Kidney tubule cell (primary cell): Measurements from ENCODE around the gene NOP53.
"Not testable (repeated sequence)": the region's sequence is repeated elsewhere in the genome, so short reads cannot be mapped to it uniquely, and the experiment has no call there.

Experiments
- DNase-seq: peaks from one replicate; pipeline ENCODE4 v3.0.0-alpha.2; 2018; ENCODE audit warnings: low spot score

Gene NOP53

DNA sequence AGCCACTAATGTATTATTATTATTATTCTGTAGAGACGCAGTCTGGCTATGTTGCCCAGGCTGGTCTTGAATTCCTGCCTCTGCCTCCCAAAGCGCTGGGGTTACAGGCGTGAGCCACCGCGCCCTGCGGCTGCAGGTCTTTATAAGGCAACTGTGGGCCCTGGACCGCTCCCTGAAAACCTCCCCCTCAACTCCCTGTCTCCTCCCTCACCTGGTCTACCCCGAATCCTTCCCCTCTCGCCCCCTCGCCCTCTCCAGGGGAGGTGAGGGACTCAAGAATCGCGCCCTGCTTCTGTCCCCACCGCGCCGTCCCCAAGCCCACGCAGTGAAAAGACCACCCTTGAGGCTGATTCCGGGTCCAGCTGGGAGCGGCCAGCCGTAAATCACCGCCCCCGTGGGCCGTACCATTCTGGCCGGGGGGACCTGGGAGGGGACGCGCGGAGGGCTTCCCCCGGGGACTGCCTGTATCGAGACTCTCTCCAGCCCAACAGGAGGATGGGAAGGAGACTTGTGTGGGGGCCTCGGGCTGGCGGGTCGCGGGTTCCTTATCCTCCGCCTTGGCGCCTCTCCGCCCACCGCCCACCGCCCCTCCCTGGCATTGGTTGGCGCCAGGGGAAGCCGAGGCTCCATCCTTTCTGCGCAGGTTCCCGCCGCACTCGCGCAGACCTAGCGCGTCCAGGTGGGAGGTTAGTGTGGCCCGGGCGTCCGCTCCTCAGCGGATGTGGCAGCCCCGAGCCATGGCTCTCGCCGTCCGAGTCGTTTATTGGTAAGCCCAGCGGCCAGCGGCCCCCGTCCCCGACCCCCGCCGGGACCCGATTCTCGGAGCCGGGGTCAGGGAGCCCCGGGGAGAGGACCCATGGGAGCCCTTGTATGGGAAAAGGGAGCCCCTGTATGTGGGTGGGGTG is 33.0 kb downstream of the NOP53 start, which contains the start of gene SELENOW:
TSS of gene SELENOW (plus strand) at position 655 of the 905 bp plus-strand sequence. CDS start at position 738, 83 bp downstream.
- peak; percentile 85 for DNase-seq

DNA sequence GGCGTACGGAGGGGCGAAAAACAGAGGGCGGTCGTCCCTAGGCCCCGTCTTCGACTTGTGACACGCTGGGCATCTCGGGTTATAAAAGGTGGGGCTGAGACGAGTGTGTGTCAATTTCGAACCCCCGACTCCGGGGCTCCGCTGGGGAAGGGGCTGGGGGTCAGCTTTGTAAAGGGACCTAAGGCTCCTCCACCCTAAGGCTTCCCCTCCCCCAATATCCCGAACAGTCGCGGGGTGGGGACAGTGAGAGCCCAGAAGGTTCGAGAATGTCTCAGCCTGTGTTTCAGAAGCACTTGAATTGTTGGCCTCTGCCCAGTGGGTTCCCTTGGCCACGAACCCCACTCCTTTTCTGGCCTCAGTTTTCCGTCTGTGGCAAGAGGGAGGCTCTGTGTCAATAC is 33.6 kb downstream of the NOP53 start:
- no peak for DNase-seq

DNA sequence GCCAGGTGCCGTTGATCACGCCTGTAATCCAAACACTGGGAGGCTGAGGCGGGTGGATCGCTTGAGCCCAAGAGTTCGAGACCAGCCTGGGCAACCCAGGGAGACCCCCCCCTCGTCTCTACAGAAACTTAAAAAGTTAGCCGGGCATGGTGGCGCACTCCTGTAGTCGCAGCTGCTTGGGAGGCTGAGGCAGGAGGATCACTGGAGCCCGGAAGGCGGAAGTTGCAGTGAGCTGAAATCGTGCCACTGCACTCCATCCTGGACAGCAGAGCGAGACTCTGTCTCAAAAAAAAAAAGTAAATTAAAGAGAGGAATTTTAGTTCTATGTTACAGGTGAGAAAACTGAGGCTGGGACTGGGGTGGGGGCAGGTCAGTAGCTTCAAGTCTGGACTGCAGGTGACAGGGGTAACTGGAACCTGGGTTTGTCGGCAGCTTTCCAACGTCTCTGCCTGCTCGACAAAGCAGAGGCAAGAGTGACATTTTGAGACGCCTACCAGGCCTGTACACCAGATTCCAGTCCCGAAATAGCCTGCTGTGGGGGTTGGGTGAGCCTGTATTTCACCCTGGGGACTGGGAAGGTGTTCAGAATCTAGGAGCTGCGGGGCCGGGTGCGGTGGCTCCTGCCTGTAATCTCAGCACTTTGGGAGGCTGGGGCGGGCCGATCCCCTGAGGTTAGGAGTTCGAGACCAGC is 34.3 kb downstream of the NOP53 start:
- DNase-seq: no peak

DNA sequence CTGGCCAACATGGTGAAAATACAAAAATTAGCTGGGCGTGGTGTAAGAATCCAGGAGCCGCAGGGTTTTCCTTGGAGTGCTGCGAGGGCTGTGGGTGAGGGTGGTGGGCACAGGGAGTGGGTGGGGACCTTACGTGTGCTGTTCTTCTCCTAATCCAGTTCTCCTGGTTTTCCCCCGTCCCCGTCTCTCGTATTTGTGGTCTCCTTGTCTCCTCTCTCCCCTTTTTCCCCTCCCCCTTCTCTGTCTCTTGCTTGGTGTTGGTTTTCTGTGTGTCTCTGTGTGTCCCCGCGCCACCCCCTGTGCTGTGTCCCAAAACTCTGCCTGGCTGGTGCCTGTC is 34.8 kb downstream of the NOP53 start:
- DNase-seq: no peak

DNA sequence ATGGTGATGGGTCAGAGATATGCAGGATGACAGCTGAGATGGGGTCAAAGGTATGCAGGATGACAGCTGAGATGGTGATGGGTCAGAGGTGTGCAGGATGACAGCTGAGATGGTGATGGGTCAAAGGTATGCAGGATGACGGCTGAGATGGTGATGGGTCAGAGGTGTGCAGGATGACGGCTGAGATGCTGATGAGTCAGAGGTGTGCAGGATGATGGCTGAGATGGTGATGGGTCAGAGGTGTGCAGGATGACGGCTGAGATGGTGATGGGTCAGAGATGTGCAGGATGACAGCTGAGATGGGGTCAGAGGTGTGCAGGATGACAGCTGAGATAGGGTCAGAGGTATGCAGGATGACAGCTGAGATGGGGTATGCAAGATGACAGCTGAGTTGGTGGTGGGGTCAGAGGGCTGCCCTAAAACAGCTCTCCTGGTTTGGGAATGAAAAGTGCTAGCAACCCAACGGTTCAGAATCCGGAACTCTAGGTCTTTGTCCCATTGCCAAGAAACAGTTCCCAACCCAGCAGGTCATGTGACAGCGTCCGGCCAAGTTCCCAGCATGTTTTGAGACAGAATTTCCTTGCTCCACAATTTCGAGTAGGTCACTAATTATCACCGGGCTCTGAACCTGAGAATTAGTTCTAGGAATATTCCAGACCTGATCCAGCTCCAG is 36.4 kb downstream of the NOP53 start:
- no peak for DNase-seq

DNA sequence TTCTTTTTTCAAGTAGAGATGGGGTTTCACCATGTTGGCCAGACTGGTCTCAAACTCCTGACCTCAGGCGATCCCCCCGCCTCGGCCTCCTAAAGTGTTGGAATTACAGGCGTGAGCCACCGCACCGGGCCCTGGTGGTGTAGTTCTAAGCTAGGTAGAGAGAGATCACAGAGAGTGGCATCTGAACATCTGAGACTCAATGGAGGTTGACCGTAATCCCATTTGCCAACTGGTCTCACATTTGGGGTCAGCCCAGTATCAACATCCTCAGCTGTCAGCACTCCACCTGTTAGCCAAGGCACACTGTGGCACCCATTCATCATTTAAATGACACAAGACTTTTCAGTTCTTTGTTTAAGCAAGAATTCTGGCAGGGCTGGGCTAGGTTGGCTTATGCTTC is 41.2 kb downstream of the NOP53 start:
- no peak for DNase-seq

DNA sequence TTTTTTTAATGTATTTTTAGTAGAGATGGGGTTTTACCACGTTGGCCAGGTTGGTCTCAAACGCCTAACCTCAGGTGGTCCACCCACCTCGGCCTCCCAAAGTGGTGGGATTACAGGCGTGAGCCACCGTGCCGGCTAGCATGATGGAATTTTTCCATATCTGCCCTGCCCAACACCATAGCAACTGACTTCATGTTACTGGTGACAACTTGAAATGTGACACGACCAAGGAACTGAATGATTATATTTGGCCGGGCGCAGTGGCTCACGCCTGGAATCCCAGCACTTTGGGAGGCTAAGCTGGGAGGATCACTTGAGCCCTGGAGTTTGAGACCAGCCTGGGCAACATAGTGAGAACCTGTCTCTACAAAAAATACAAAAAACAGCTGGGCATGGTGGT is 42.0 kb downstream of the NOP53 start:
- not testable (repeated sequence) for DNase-seq

DNA sequence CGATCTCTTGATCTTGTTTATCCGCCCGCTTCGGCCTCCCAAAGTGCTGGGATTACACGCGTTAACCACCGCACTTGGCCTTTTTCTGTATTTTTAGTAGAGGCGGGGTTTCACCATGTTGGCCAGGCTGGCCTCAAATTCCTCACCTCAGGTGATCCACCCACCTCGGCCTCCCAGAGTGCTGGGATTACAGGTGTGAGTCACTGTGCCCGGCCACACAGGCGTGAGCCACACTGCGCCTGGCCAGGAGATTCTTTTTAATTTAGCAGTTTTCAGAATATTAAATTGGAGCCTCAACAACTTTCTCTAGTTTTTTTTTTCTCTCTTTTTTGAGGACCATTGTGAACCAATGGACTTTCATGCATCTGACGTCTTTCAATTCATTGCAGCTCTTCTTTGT is 44.5 kb downstream of the NOP53 start:
- DNase-seq: peak; percentile 48

DNA sequence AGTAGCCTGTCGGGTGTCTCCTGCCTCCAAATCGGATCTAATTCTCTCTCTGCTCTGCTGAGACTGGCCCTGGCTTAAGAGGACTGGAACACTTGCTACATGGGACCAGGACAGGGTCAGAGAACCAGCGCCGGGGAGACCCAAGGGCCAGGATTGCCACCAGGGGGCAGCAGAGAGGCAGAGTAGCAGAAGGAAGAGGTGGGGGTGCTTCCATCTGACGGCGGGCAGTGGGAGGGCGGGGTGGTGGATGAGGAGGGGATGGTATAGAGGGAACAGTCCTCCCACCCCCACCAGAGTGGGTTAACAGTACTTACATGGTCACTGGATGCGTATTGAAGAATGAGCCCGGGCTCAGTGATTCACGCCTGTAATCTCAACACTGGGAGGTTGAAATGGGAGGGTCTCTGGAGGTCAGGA is 45.1 kb downstream of the NOP53 start:
- DNase-seq: peak; percentile 66

DNA sequence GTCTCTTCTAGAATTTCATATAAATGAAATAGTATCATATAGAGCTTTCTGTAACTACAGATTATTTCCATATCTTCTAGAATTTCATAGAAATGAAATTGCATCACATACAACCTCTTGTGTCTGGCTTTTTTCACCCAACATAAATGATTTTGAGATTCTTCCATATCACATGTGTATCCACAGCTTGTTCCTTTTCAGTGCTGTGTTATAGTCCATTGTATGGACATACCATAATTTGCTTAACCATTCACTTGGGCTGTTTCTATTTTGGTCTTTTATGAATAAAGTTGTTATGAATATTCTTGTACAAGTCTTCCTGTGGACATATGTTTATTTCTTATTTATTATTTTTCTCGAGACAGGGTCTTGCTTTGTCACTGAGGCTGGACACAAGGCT is 47.3 kb downstream of the NOP53 start:
- DNase-seq: no peak

DNA sequence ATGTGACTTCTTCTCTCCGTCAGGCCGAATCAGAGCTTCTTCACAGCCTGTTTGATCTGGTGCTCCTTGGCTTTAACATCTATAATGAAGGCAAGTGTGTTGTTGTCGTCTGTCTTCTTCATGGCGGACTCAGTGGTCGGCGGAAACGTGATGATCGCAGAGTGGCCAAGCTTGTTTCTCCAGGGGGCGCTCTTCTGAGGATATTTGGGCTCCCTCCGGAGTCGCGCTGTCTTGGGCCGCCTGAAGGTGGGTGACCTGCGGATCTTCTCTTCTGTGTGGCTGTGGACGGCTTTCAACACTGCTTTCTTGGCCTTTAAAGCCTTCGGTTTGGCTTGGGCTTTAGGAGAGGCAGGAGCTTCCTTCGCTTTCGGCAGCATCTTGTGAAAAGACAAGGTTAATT is 49.2 kb downstream of the NOP53 start:
- DNase-seq: no peak

DNA sequence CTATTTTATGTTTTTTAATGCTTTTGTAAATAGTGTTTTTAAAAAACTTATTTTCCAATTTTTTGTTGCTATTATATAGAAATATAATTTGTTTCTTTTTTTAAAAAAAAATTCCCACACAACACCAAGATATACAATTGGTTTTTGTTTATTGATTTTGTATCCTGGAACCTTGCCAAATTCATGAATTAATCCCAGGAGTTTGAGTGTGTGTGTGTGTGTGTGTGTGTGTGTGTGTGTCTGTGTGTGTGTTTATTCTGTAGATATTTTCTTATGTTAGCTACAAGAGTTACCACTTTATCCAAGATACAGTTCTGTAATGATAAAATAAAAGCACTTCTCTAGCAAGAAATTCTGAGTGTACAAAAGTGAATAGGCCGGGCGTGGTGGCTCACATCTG is 51.4 kb downstream of the NOP53 start:
- no peak for DNase-seq

DNA sequence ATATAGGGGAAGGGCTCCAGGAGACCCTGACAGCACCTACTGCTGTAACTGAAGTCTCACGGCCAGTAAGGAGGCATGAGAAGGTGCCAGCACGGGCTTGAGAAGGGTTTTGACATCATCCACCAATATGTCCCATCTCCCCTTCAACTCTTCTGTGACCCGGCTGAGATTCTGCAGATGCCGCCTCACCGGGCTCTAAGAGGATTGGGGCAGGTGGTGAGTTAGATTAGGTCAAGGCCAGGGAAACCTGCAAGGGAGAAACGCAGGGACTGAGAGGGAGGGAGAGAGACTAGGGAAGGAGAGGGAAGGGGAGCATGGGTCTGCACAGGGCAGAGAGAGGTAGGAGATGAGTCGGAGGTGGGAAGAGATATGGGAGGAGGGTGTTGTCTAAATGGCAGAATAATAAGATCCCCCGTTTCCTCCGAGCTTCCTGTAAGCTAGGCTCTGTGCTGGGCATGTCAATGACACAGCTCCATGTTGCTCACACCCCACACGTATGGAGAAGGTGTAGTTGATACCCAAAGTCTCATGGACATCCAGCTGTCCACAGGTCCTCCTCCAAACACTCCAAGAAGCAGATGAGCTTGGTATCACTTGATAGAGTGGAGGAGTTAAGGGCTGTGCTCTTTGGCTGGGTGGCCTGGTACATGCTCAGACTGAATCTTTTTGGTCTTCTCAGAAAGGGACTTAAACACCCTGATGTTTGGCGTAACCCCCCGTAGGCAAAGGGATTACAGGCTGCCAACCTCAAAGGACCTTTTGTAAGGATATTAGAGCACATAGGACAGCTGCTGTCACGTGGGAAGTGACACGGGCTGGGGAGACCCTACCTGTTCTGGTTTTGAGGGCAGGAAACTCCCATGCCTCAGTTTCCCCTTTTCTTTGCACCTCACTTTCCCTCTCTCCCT is 52.9 kb downstream of the NOP53 start:
- DNase-seq: no peak

DNA sequence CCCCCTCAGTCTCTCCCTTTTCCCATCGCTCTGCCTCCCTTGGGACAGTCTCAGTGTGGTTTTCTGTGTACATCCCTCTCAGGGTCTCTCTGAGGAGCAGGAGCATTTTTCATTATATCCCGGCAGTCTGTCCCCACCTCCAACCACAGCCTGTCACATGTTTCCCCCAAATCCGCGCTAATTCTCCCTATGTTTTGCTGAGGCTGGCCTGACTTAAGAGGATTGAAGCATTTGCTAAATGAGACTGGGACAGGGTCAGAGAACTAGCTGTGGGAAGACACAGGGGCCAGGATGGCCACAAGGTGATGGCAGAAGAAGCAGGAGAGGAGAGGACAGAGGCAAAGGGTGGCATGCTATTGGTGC is 53.5 kb downstream of the NOP53 start:
- no peak for DNase-seq

DNA sequence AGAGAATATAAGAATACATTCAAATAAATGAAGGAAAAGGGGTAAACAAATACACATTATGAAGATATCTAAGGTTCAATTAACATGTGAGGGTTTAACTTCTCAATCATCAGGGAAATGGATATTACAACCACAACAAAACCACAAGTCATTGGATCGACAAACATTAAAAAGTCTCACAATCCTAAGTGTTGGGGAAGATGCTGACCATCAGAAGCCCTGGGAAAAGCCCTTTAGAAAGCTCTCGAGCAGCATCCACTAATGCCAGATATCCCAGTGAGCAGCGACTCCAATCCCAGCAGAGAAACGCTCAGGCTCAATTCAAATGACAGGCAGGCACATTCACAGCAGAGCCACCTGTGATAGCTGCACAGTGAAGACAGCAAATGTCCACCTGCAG is 55.9 kb downstream of the NOP53 start:
- DNase-seq: no peak

DNA sequence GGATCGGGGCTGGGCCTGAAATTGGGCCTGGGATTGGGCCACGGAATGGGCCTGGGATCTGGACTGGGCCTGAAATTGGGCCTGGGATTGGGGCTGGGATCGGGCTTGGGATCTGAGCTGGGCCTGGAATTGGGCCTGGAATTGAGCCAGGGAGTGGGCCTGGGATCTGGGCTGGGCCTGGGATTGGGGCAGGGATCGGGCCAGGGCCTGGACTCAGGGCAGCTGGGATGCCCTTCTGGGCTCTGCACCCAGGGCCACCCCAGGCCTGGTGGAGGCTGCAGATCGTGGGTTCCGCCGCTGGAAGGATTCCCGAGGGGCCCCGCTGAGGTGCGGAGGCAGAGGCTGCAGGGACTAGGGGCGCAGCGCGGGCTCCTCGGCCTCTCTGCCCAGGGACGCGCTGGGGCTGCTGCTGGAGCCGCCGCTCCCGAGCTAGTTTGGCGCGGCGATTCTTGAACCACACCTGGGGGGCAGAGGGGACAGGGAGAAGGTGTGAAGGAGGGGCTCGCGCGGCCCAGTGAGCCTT is 57.2 kb downstream of the NOP53 start:
- no peak for DNase-seq

DNA sequence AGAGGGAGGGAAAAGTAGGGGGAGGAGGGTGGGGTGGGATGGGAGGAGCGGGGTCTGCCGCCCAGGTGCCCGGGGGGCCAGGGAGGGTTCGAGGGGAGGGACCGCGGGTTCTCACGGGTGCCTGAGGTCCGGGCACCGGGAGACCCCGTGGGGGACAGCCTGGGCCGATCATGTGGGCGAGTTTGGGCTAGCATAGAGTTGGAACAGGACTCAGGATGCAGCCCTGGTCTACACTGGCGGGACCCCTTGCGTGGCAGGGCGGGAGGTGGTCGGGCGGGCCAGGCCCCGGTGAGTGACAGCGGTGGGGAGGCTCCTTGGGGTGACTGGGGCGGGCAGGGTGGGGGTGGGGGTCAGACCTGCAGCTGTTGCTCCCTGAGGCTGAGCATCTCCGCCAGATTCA is 57.8 kb downstream of the NOP53 start:
- DNase-seq: not testable (repeated sequence)

DNA sequence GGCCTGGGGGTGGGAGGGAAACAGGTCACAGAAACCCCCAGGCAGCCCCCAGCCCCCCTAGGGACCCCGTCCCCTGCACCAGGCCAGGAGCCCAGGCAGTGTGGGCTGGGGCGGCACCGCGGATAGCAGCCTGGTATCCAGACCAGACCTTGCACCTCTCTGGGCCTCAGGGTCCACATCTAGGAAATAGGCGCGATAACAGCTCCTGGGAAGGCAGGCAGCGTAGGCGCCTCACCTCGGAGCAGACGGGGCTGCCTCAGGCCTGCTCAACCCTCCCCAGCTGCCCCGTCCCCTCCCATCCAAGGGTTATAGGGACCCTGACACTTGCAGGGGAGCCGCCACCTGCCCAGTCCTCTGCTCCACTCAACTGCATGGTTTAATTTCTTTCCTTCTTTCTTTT is 58.3 kb downstream of the NOP53 start:
- not testable (repeated sequence) for DNase-seq

DNA sequence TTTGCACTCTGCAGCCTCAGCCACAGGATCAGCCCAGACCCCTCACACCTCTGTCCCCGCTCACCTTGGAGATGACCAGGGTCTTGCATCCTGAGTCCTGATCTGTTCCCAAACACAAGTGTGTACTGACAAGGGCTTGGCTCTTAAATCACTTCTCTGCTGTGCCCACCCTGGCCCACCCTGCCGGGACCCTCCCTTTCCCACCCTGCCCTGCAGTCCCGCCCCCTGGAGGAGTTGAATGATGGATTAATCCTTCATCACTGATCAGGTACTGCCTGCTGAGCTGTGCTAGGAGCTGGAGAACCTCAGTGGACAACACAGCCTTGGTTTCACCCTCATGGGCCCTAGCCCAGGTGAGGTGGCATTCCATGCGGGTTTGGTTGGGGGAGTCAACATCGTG is 59.1 kb downstream of the NOP53 start, which contains the start of gene TPRX1:
TSS of gene TPRX1 (minus strand) at position 101 of the 400 bp plus-strand sequence. CDS start at position 89, 12 bp downstream.
- DNase-seq: not testable (repeated sequence)

DNA sequence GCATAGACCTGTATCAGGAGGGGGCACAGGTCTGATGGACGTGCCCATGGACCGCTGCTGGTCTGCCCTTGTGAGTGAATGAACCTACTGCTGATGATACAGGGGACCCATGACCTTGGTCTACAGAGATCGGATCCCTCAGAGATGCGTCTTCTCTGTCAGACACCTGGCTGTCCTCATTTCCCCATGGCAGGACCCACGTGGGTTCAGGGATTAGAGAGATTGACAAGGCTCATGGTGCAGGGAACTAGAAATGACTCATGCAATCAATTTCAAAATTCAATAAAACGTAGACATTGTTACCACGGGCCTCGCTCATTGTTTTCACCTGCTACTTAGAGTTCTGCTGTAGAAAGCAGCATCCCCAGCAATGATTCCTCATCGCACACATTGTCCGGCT is 60.0 kb downstream of the NOP53 start:
- no peak for DNase-seq

DNA sequence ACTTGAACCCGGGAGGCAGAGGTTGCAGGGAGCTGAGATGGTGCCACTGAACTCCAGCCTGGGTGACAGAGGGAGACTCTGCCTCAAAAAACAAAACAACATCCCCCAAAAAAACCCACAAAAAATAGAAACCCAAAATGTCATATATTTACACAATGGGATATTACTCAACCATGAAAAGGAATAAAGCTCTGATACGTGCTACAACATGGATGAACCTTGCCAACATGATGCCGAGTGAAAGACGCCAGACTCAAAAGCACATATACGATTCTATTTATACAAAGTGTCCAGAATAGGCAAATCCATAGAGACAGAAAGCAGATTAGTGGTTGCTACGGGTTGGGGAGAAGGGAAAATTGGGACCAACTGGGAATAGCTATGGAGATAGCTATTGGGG is 61.1 kb downstream of the NOP53 start:
- DNase-seq: no peak
